HCT116 (cell line): ENCODE data around the gene ZNF618.

Source experiments
- ATF3 ChIP-seq: IDR thresholded peaks from 2 replicates; pipeline ENCODE4 v1.6.1; 2012
- CTCF ChIP-seq, 3 experiments: fragments of 200-600 bp in 1 of 3; sonication (generic) in 1 of 3; IDR thresholded peaks in 2 of 3; conservative IDR thresholded peaks in 1 of 3; 2 replicates each; pipeline ENCODE4 v1.5.1; 2012 to 2017; ENCODE audit warnings: low read depth in 2 of 3, low read length in 2 of 3, antibody characterized with exemption in 1 of 3, borderline replicate concordance in 1 of 3, control low read depth in 1 of 3, mild to moderate bottlenecking in 1 of 3, mixed read lengths in 1 of 3, mixed run types in 1 of 3, moderate library complexity in 1 of 3; ENCODE audit not compliant: insufficient read depth in 1 of 3
- EZH2 ChIP-seq: fragments of 200-600 bp; sonication (generic); IDR thresholded peaks from 2 replicates; pipeline ENCODE4 v1.6.1; 2017; ENCODE audit warnings: antibody characterized with exemption, mixed run types
- EZH2phosphoT487 ChIP-seq: fragments of 200-600 bp; IDR thresholded peaks from 2 replicates; pipeline ENCODE4 v1.6.1; 2018; ENCODE audit warnings: antibody characterized with exemption, borderline replicate concordance
- FOSL1 ChIP-seq: IDR thresholded peaks from 2 replicates; pipeline ENCODE4 v1.6.1; 2012; ENCODE audit warnings: low read depth
- JUND ChIP-seq: IDR thresholded peaks from 2 replicates; pipeline ENCODE4 v1.6.1; 2012
- MAX ChIP-seq: IDR thresholded peaks from 2 replicates; pipeline ENCODE4 v1.6.1; 2012
- POLR2A ChIP-seq: IDR thresholded peaks from 2 replicates; pipeline ENCODE4 v1.7.0; 2011; ENCODE audit warnings: borderline replicate concordance; ENCODE audit not compliant: insufficient read depth, insufficient read length; ENCODE audit errors: extremely low read depth
- POLR2AphosphoS5 ChIP-seq: IDR thresholded peaks from 2 replicates; pipeline ENCODE4 v1.6.1; 2011; ENCODE audit warnings: mild to moderate bottlenecking, low read depth, low read length, moderate library complexity
- RAD21 ChIP-seq: IDR thresholded peaks from 2 replicates; pipeline ENCODE4 v1.6.1; 2012; ENCODE audit warnings: low read depth, mild to moderate bottlenecking
- REST ChIP-seq: IDR thresholded peaks from 2 replicates; pipeline ENCODE4 v1.6.1; 2012; ENCODE audit warnings: low read depth
- SP1 ChIP-seq: IDR thresholded peaks from 2 replicates; pipeline ENCODE4 v1.6.1; 2012; ENCODE audit warnings: low read depth
- YY1 ChIP-seq: IDR thresholded peaks from 2 replicates; pipeline ENCODE4 v1.6.1; 2011; ENCODE audit warnings: low read length, low read depth, moderate library complexity, mild to moderate bottlenecking; ENCODE audit not compliant: insufficient replicate concordance; ENCODE audit errors: extremely low read depth
- ZBTB33 ChIP-seq: IDR thresholded peaks from 2 replicates; pipeline ENCODE4 v1.6.1; 2011; ENCODE audit warnings: mild to moderate bottlenecking, low read length, moderate library complexity; ENCODE audit not compliant: insufficient replicate concordance; ENCODE audit errors: extremely low read depth

- TF ChIP-seq CTCF (IDR thresholded peaks at IDR 0.05 in 2 of 3, conservative IDR thresholded peaks at IDR 0.05 in 1 of 3; ENCODE audit: borderline replicate concordance in 1 of 3, insufficient read depth in 1 of 3, low read depth in 2 of 3, low read length in 2 of 3): no peak
- no peak for TF ChIP-seq RAD21
- TF ChIP-seq POLR2A: no peak
- TF ChIP-seq ATF3: no peak
- TF ChIP-seq POLR2AphosphoS5: no peak
- no peak for TF ChIP-seq MAX
- no peak for TF ChIP-seq SP1
- no peak for TF ChIP-seq YY1
- TF ChIP-seq ZBTB33: no peak
- TF ChIP-seq JUND: no peak
- TF ChIP-seq EZH2: no peak
- TF ChIP-seq EZH2phosphoT487: no peak
- TF ChIP-seq REST: no peak
- TF ChIP-seq FOSL1: no peak
Measured at GRCh38 chr9:113955076-113955752, 79.1 kb downstream of the ZNF618 start.
